Thymus (tissue), 11 donors: ENCODE data around the gene TAS2R7. TPM values are rescaled to one million over a fixed set of nuclear protein-coding genes. Genes with fewer than 3 reads are reported as not detected.
A peak's percentile ranks its signal among the peaks of the same experiment; 100 is the strongest.
"Not testable (repeated sequence)": the region's sequence is repeated elsewhere in the genome, so short reads cannot be mapped to it uniquely, and the experiment has no call there.

ENCODE experiments used
- DNase-seq, 9 donors: peaks; one replicate each; pipeline ENCODE4 v3.0.0-alpha.2; 2013; ENCODE audit warnings: low spot score in 9 of 9, low read depth in 6 of 9, missing footprints in 1 of 9
- H3K27ac ChIP-seq, 2 donors: one replicate each; pipeline ENCODE4 v1.5.1; 2013; ENCODE audit warnings: control low read depth in 1 of 2, low read depth in 1 of 2, low read length in 1 of 2, mild to moderate bottlenecking in 1 of 2, moderate library complexity in 1 of 2
- H3K27me3 ChIP-seq, 2 donors: one replicate each; pipeline ENCODE4 v1.5.1; 2013; ENCODE audit warnings: low read length in 1 of 2; ENCODE audit not compliant: control insufficient read depth in 2 of 2, insufficient read depth in 1 of 2
- H3K36me3 ChIP-seq, 2 donors: one replicate each; pipeline ENCODE4 v1.5.1; 2013; ENCODE audit warnings: low read length in 1 of 2, mild to moderate bottlenecking in 1 of 2, moderate library complexity in 1 of 2; ENCODE audit not compliant: control insufficient read depth in 2 of 2, insufficient read depth in 2 of 2
- H3K4me1 ChIP-seq, 2 donors: one replicate each; pipeline ENCODE4 v1.5.1; 2013; ENCODE audit warnings: low read length in 2 of 2; ENCODE audit not compliant: control insufficient read depth in 2 of 2, insufficient read depth in 2 of 2
- H3K4me3 ChIP-seq, 2 donors: one replicate each; pipeline ENCODE4 v1.5.1; 2013; ENCODE audit warnings: low read length in 2 of 2, control low read depth in 1 of 2, mild to moderate bottlenecking in 1 of 2
- H3K9me3 ChIP-seq, 2 donors: one replicate each; pipeline ENCODE4 v1.5.1; 2013; ENCODE audit warnings: low read length in 1 of 2, mild to moderate bottlenecking in 1 of 2; ENCODE audit not compliant: control insufficient read depth in 2 of 2, insufficient read depth in 1 of 2
- WGBS: extraction: QIAGEN DNeasy Blood & Tissue Kit; methylation state at CpG from one replicate; pipeline ENCODE4 v1.1.7; 2013; 5-methylcytosine and 5-hydroxymethylcytosine counted together
- polyA plus RNA-seq: library from polyadenylated mRNA; stranded (reverse); fragments of 200-250 nt; gene quantifications from one replicate; pipeline ENCODE4 v1.2.3, GENCODE V29; 2013
- total RNA-seq: library from RNA; stranded (reverse); fragments of 120-200 nt; gene quantifications from one replicate; pipeline ENCODE4 v1.2.4, GENCODE V29; 2013
- donor health status: healthy.

The TAS2R7 gene
- total and polyA plus RNA-seq, 2 donors, result not detected

DNA sequence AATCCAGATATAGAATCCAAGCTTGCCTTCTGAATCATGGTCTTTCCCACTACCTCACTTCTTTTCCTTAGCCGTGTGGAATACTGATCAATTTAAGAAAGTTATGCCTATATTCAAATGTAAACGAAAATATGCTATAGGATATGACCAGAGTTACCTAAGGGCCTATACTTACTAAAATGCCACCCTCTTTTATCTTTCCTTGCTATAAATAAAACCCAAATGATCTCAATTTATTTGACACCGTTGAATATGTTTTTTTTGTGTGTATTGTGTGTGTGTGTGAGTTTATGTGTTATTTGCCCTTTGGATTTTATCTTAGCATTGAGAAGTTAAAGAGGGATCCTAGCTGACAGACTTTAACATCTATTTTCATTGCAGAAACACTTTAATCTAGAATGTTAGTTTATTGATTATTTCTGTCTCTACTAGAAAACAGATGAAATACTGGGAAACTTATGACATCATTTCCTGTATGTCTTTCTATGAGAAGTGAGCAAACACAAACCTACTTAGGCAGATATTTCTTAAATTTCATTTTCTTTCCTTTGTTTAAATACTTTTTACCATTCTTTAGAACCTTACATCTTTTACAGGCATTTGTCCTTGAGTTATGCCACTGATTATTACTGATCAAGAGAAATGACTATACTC is 9.6 kb upstream of the TAS2R7 start:
- Histone ChIP-seq H3K9me3 (no peaks in the 10 kb centered on the region), H3K4me3 (no peak overlapping the region), H3K36me3 (no peaks in the 10 kb centered on the region), H3K4me1 (no peaks in the 10 kb centered on the region), H3K27me3 (no peaks in the 10 kb centered on the region), H3K27ac (no peak overlapping the region)
- DNase-seq, result no peak
- 89% methylated on average over 3 of the region's 3 CpGs for WGBS

DNA sequence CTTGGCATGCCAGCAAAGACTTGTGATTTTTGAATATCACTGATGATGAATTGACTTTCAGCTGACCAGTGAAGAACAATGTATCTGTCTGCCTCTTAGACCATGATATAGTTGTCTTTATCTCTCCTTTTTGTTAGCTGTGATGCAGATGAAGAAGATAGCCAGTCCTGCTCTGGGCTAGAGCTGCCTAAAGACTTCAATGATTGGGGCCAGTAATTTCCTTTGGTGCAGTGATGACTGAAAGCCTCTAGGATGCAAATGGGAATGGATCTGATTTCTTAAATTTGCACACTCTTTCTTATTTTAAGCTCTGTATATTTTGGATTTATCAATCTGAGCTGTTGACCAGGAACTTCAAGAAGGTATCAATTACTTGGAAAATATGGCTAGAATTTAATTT is 7.6 kb upstream of the TAS2R7 start, which contains the start of gene TAS2R9:
TSS of gene TAS2R9 (minus strand) at position 101 of the 400 bp plus-strand sequence. CDS start at position 8, 93 bp downstream.
- H3K4me3 ChIP-seq, result no peak within 1 kb of the TSS
- no peaks in the 10 kb centered on the region for H3K9me3 ChIP-seq
- no peaks in the 10 kb centered on the region for H3K27me3 ChIP-seq
- no peaks in the 10 kb centered on the region for H3K36me3 ChIP-seq
- H3K27ac ChIP-seq, result no peak within 1 kb of the TSS
- no peaks in the 10 kb centered on the region for H3K4me1 ChIP-seq
- no peak for DNase-seq

DNA sequence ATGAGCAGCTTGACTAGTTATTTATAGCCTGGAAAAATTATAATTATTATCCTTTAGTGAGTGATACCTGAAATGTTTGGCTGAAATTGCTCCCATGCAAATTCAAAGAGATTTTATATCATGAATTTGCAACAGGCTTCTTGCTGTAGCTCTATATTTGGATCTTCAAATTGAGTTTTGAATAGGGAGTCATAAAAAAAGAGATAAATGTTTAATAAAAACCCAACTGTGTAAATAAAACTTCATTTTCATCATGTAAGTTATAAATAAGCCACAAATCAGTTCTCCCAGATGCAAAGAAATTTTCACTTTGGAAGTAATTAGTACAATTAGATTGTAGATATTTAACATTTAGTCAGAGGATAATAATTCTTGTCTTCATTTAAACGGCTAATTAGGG is 4.8 kb upstream of the TAS2R7 start, which contains the start of gene TAS2R8:
TSS of gene TAS2R8 (minus strand) at position 101 of the 400 bp plus-strand sequence. CDS start 306 bp downstream, outside the sequence.
- no peak for DNase-seq

DNA sequence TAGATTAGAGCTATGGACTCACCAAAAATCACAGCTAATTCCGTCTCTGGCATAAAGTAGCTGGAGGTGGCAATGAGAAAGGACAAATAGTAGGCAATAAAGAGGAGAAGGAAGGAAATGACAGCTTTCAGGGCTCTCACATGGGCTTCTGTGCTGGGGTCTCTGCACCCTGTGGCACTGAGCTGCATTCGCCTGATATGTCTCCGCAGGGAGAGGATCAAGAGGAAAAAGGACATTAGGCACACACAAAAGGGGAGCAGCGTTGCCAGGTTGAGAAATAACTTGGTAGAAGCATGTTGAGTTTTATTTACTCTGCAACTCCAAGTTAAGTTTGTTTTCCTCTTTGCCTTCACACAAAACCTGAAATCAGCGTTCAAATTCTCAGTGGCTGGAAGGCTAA is 686 bp downstream of the TAS2R7 start:
- H3K36me3 ChIP-seq, result no peaks in the 10 kb centered on the region
- DNase-seq, result no peak
- no peaks in the 10 kb centered on the region for H3K4me1 ChIP-seq
- 92% methylated on average over 5 of the region's 5 CpGs for WGBS
- H3K4me3 ChIP-seq, result no peak overlapping the region
- no peak overlapping the region for H3K27ac ChIP-seq
- no peaks in the 10 kb centered on the region for H3K9me3 ChIP-seq
- H3K27me3 ChIP-seq, result no peaks in the 10 kb centered on the region

More for the DNA sequence above, 4.8 kb upstream of the TAS2R7 start, which contains the start of gene TAS2R8:
- H3K36me3 ChIP-seq, result no peaks in the 10 kb centered on the region
- H3K27ac ChIP-seq, result no peak within 1 kb of the TSS
- H3K9me3 ChIP-seq, result no peaks in the 10 kb centered on the region
- 90% methylated on average over 1 of the region's 1 CpG for WGBS
- no peak within 1 kb of the TSS for H3K4me3 ChIP-seq
- H3K27me3 ChIP-seq, result no peaks in the 10 kb centered on the region
- no peaks in the 10 kb centered on the region for H3K4me1 ChIP-seq

DNA sequence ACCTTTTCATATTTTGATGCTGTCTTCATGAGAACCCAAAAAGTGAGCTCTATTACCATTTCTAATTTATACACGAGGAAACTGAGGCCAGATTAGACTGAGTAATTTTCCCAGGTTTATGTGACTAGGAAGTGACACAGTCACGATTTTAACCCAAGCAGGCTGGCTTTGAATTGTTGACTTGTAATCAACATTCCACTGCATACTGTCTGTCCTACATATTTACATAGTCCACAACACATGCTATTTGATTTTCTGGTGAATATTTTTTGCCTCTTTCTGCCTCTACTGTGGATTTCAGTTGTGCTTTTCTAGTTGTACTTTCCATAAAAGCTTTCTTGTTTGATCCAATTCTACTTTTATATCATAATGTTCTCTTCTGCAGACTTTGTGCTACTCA is 8.2 kb downstream of the TAS2R7 start:
- H3K4me1 ChIP-seq, result no peaks in the 10 kb centered on the region
- WGBS, result 90% methylated on average over 2 of the region's 2 CpGs

DNA sequence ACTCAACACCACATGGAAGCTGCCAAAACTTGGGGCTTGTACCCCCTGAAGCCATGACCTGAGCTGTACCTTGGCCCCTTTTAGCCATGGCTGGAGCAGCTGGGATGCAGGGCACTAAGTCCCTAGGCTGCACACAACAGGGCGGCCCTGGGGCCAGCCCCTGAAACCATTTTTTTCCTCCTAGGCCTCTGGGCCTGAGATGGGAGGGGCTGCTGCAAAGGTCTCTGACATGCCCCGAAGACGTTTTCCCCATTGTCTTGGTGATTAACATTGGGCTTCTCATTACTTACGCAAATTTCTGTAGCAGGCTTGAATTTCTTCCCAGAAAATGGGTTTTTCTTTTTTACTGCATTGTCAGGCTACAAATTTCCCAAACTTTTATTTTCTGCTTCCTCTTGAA is 10.7 kb downstream of the TAS2R7 start:
- DNase-seq, H3K27ac ChIP-seq, H3K4me3 ChIP-seq, H3K4me1 ChIP-seq, H3K36me3 ChIP-seq, H3K9me3 ChIP-seq, H3K27me3 ChIP-seq: not testable (repeated sequence)
- 97% methylated on average over 4 of the region's 4 CpGs for WGBS

More for the DNA sequence above, 8.2 kb downstream of the TAS2R7 start:
- no peak overlapping the region for H3K27ac ChIP-seq
- DNase-seq, result no peak
- H3K36me3 ChIP-seq, result no peaks in the 10 kb centered on the region
- no peaks in the 10 kb centered on the region for H3K9me3 ChIP-seq
- H3K4me3 ChIP-seq, result no peak overlapping the region
- no peaks in the 10 kb centered on the region for H3K27me3 ChIP-seq

DNA sequence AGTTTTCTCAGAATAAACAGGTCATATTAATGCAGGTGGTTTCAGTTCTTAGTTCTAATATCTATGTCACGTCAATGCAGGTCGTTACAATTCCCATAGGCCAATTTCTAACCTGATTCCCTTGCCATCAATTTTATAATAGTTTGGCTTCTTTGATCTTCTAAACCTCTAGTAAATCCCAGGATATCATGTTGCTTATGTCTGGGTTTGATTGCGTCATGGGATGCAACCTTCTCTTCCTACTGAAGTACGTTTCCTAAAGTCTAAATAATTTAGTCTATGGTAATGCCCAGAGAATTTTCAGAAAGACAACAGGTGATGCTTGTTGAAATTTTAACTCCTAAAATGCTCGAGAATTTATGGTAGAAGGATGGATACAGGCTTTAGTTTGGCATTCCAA is 19.2 kb downstream of the TAS2R7 start:
- no peaks in the 10 kb centered on the region for H3K9me3 ChIP-seq
- WGBS, result 94% methylated on average over 5 of the region's 5 CpGs
- H3K4me1 ChIP-seq, result no peaks in the 10 kb centered on the region
- H3K27me3 ChIP-seq, result no peaks in the 10 kb centered on the region
- H3K36me3 ChIP-seq, result no peaks in the 10 kb centered on the region
- H3K27ac ChIP-seq, result no peak overlapping the region
- H3K4me3 ChIP-seq, result no peak overlapping the region
- DNase-seq, result no peak

DNA sequence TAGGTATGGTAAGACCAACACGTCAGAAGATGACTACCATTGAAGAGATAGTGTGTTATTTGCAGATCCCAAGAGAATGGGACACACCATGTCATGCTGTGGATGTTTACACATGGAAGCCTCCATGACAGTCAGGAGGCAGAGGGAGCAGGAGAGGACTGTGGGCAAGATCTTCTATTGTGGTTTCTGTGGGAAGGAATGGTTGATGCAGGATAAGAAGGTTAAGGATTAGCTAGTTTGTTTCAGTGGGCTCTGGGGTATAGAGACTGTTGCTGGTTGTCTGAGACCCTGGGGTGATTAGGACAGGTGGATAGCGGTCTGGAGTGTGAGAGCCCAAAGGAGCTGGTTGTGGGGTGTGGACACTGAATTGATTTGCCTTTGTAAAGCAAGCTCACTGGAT is 23.3 kb downstream of the TAS2R7 start:
- WGBS, result 94% methylated on average over 2 of the region's 2 CpGs
- H3K27me3 ChIP-seq, result no peaks in the 10 kb centered on the region
- no peaks in the 10 kb centered on the region for H3K9me3 ChIP-seq
- H3K27ac ChIP-seq, result no peak overlapping the region
- no peaks in the 10 kb centered on the region for H3K4me1 ChIP-seq
- H3K4me3 ChIP-seq, result no peak overlapping the region
- DNase-seq, result no peak
- no peaks in the 10 kb centered on the region for H3K36me3 ChIP-seq

DNA sequence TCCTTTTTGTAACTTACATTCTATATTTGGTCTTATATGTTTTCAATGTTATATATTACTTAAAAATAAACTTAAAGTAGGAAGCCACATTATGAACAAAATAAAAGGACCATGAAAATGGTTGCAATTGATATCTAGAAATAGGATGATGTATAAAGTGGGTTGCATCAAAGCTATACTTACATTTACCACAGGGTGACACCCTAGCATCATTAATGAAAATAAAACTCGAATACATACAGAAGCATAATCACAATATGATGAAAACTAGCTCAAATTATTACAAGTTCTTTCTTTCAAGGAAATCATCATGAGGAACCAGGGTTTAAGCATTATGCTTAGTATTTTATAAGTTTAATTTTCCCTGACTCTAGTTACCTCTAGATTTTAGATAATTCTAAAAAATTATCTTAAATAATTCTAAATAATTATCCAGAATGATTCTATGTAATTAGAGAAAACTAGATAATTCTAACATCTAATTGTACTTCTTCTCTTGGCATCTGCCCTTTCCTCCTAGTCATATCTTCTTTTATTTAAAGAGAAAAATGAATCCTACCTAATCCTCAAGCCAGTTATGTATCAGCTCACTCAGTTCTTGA is 31.2 kb downstream of the TAS2R7 start:
- Histone ChIP-seq H3K27ac (no peak overlapping the region), H3K4me1 (no peaks in the 10 kb centered on the region), H3K36me3 (no peaks in the 10 kb centered on the region), H3K27me3 (no peaks in the 10 kb centered on the region), H3K4me3 (no peak overlapping the region), H3K9me3 (no peaks in the 10 kb centered on the region)
- DNase-seq, result peak in 7 of 9 donors; percentile 6 to 47 (median 15)
- 0% methylated on average over 1 of the region's 1 CpG for WGBS
